Mesenteric fat pad (tissue), 1 donor: ENCODE data around the gene CREB5. TPM values are rescaled to one million over a fixed set of nuclear protein-coding genes. Genes with fewer than 3 reads are reported as not detected.

Source experiments
- DNase-seq: peaks from one replicate; pipeline ENCODE4 v3.0.0-alpha.2; 2020; ENCODE audit warnings: low spot score
- total RNA-seq: library from RNA; stranded (reverse); fragmentation: NEBNext Ultra II Directional; extraction: Animal tissue kit (Norgen Biotek cat#: 25700); gene quantifications from one replicate; pipeline ENCODE4 v1.2.1, GENCODE V29; 2021
- donor health status: DM: yes; HTN: yes; CAD: no.

Gene CREB5
- total RNA-seq, 1 donor from 2014 or later, result 45.3 TPM

GRCh38 chr7:28674359-28674782 is 262.1 kb downstream of the CREB5 start:
- no peak for DNase-seq

GRCh38 chr7:28675429-28675828 is 263.1 kb downstream of the CREB5 start:
- DNase-seq, result no peak

- no peak for DNase-seq
Measured at GRCh38 chr7:28677668-28678067, 265.4 kb downstream of the CREB5 start.

- no peak for DNase-seq
Measured at GRCh38 chr7:28678431-28678965, 266.2 kb downstream of the CREB5 start.

GRCh38 chr7:28681693-28682310 is 269.5 kb downstream of the CREB5 start:
- no peak for DNase-seq

- DNase-seq, result no peak
Measured at GRCh38 chr7:28682801-28683200, 270.5 kb downstream of the CREB5 start.

GRCh38 chr7:28684650-28685241 is 272.4 kb downstream of the CREB5 start:
- DNase-seq, result no peak

- no peak for DNase-seq
Measured at GRCh38 chr7:28685242-28685643, 272.9 kb downstream of the CREB5 start.

GRCh38 chr7:28685644-28686417 is 273.5 kb downstream of the CREB5 start:
- peak; percentile 91 for DNase-seq

GRCh38 chr7:28686418-28686800 is 274.1 kb downstream of the CREB5 start:
- no peak for DNase-seq

GRCh38 chr7:28687537-28687936 is 275.2 kb downstream of the CREB5 start:
- no peak for DNase-seq

- no peak for DNase-seq
Measured at GRCh38 chr7:28688174-28688573, 275.9 kb downstream of the CREB5 start.

GRCh38 chr7:28688651-28689050 is 276.3 kb downstream of the CREB5 start:
- no peak for DNase-seq

- DNase-seq, result no peak
Measured at GRCh38 chr7:28695300-28696295, 283.3 kb downstream of the CREB5 start.

GRCh38 chr7:28697913-28698563 is 285.7 kb downstream of the CREB5 start:
- no peak for DNase-seq

GRCh38 chr7:28698840-28699239 is 286.5 kb downstream of the CREB5 start:
- no peak for DNase-seq

- DNase-seq, result no peak
Measured at GRCh38 chr7:28700096-28700495, 287.8 kb downstream of the CREB5 start.

GRCh38 chr7:28700790-28701203 is 288.5 kb downstream of the CREB5 start:
- DNase-seq, result no peak

GRCh38 chr7:28701731-28702130 is 289.4 kb downstream of the CREB5 start:
- DNase-seq, result no peak

- DNase-seq, result no peak
Measured at GRCh38 chr7:28702171-28702570, 289.9 kb downstream of the CREB5 start.
